ENCODE measurements around the gene NCOA5.
"Not testable (repeated sequence)": the region's sequence is repeated elsewhere in the genome, so short reads cannot be mapped to it uniquely, and the experiment has no call there.

Gene NCOA5

DNA sequence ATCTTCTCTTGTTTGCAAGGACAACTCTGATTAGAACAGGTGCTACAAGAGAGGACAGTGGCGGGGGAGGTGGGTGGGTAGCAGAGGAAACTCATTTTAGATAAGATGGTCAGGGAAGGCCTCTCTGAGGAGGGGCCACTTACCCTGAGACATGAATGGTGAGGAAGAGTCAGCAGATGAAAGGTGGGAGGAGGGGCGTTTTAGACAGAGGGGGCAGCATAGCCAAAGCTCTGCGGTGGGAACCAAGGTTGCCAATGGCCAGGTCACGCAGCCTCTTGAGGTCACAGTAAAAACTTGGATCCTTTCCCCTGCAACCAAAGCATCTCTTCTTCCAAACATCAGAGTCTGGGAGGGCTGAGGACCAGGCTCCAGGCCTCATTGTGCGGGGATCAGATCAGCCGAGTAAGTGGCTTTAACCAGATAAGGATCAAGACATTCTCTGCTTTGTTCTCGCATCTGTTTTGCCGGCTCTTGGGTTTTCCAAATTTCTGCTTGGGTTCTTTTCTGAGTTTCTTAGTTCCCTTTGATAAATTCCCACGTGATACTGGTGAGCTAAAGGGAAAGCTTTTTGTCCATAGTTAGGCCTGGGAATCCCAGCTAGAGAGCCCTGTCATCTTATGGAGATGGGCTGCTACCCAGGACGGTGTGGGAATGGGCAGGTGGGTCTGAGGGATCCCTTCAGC is 22.8 kb upstream of the NCOA5 start:
- Mint-ChIP-seq H3K36me3 (ENCODE audit: low read depth) (no peaks in the 10 kb centered on the region), H3K4me3 (no peak overlapping the region), H3K9me3 (no peaks in the 10 kb centered on the region), H3K27ac (no peak overlapping the region), H3K27me3 (ENCODE audit: low read depth) (peaks cover 44% of the 10 kb centered on the region), H3K4me1 (ENCODE audit: low read depth) (peaks cover 8% of the 10 kb centered on the region)
- no peak for DNase-seq (ENCODE audit: low spot score)

GRCh38 chr20:46111836-46112212 is 22.1 kb upstream of the NCOA5 start:
- peaks cover 6% of the 10 kb centered on the region for H3K4me1 Mint-ChIP-seq (ENCODE audit: low read depth)
- H3K27me3 Mint-ChIP-seq (ENCODE audit: low read depth) = peaks cover 48% of the 10 kb centered on the region

DNA sequence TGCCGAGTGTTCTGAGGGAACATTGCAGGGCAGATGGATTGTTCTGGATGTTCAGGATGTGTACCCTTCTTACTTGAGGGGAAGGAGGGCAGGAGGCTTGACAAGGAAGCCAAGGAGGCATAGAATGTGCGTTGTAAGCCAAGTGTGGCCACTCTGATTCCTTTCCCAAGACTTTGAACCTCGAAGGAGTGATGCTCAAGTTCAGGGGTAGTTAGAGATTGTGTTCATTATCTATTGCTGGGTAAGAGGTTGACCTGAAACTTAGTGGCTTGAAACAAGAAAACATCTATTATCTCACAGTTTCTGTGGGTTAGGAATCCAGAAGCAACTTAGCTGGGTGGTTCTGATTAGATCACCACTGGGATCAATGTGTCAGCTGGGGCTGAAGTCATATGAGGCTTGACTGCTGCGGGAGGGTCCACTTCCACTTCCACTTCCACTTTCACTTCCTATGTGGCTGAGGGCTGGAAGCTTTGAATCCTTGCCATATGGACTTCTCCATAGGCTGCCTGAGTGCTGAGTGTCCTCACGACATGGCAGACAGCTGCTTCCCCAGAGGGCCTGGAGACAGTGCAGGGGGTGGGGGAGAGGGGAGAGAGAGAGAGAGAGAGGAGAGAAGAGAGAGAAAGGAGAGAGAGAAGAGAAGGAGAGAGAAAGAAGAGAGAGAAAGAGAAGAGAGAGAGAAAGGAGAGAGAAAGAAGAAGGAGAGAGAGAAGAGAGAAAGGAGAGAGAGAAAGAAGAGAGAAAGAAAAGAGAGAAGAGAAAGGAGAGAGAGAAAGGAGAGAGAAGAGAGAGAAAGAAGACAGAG is 21.5 kb upstream of the NCOA5 start:
- Mint-ChIP-seq H3K9me3 (no peaks in the 10 kb centered on the region), H3K27ac (no peak overlapping the region), H3K4me3 (no peak overlapping the region), H3K4me1 (ENCODE audit: low read depth) (peaks cover 6% of the 10 kb centered on the region), H3K27me3 (ENCODE audit: low read depth) (peaks cover 49% of the 10 kb centered on the region), H3K36me3 (ENCODE audit: low read depth) (no peaks in the 10 kb centered on the region)
- peak; percentile 23 for DNase-seq (ENCODE audit: low spot score)

More at GRCh38 chr20:46111836-46112212, 22.1 kb upstream of the NCOA5 start:
- DNase-seq (ENCODE audit: low spot score) = no peak
- Mint-ChIP-seq H3K27ac (no peak overlapping the region), H3K36me3 (ENCODE audit: low read depth) (no peaks in the 10 kb centered on the region), H3K4me3 (no peak overlapping the region), H3K9me3 (no peaks in the 10 kb centered on the region)

DNA sequence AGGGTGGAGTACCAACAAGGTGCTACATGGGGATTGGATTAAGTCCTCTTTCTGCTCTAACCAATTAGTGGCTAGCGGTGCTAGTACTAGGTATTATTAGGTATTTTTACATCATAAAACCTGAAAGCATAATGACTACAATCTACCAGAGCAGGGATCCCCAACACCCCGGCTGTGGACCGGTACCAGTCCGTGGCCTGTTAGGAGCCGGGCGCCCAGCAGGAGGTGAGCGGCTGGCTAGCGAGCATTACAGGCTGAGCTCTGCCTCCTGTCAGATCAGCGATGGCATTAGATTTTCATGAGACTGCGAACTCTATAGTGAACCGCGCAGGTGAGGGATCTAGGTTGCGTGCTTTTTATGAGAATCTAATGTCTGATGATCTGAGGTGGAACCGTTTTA is 19.2 kb upstream of the NCOA5 start:
- DNase-seq (ENCODE audit: low spot score) = no peak
- Mint-ChIP-seq H3K27me3 (ENCODE audit: low read depth) (peaks cover 45% of the 10 kb centered on the region), H3K36me3 (ENCODE audit: low read depth) (no peaks in the 10 kb centered on the region), H3K4me1 (ENCODE audit: low read depth) (peaks cover 6% of the 10 kb centered on the region), H3K27ac (no peak overlapping the region), H3K4me3 (no peak overlapping the region), H3K9me3 (no peaks in the 10 kb centered on the region)

DNA sequence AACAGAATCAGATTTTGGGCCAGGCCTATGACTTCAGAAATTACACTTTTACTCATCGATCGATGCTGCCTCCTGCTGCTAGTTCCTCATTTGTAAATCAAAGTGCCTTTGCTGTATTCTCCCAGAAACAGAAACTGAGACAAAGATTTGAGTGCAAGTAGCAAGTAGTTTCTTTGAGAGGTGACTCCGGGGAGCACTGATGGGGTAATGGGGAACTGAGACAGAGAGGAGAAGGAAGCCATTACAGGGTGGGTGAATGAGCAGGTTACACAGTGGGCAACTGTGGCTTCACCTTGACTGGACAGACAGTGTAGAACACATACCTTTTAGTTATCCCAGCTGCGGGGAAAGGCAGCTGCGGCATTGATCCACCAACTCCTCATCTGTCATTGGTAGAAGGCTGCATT is 18.7 kb upstream of the NCOA5 start:
- no peaks in the 10 kb centered on the region for H3K9me3 Mint-ChIP-seq
- H3K4me3 Mint-ChIP-seq = no peak overlapping the region
- peaks cover 41% of the 10 kb centered on the region for H3K27me3 Mint-ChIP-seq (ENCODE audit: low read depth)
- H3K36me3 Mint-ChIP-seq (ENCODE audit: low read depth) = no peaks in the 10 kb centered on the region
- H3K27ac Mint-ChIP-seq = no peak overlapping the region
- peaks cover 6% of the 10 kb centered on the region for H3K4me1 Mint-ChIP-seq (ENCODE audit: low read depth)
- DNase-seq (ENCODE audit: low spot score) = no peak

- H3K27me3 Mint-ChIP-seq (ENCODE audit: low read depth) = peaks cover 43% of the 10 kb centered on the region
These were observed 17.3 kb upstream of the NCOA5 start for GRCh38 chr20:46107061-46107460.

DNA sequence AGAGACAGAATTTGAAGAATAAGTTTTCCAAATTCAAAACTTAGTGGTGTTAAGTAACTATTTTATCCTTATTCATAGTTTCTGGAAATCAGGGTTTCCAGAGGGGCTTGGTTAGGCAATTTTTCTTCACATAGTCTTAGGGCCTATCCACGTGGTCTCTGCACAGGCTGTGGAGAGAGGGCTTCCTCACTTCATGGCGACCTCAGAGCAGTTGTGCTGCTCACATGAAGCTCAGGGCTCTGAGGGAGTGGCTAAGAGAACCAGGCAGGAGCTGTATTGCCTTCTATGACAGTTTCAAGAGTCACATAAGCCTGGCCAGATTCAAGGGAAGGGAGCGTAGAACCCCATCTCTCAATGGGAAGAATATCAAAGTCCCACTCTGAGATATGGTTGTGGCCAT is 14.5 kb upstream of the NCOA5 start:
- Mint-ChIP-seq H3K36me3 (ENCODE audit: low read depth) (no peaks in the 10 kb centered on the region), H3K27me3 (ENCODE audit: low read depth) (peaks cover 51% of the 10 kb centered on the region), H3K27ac (no peak overlapping the region), H3K9me3 (no peaks in the 10 kb centered on the region), H3K4me1 (ENCODE audit: low read depth) (no peaks in the 10 kb centered on the region), H3K4me3 (no peak overlapping the region)
- no peak for DNase-seq (ENCODE audit: low spot score)

More at GRCh38 chr20:46107061-46107460, 17.3 kb upstream of the NCOA5 start:
- Mint-ChIP-seq H3K4me3 (no peak overlapping the region), H3K27ac (no peak overlapping the region), H3K36me3 (ENCODE audit: low read depth) (no peaks in the 10 kb centered on the region), H3K4me1 (ENCODE audit: low read depth) (peaks cover 6% of the 10 kb centered on the region), H3K9me3 (no peaks in the 10 kb centered on the region)
- DNase-seq (ENCODE audit: low spot score) = no peak

GRCh38 chr20:46102940-46103339 is 13.2 kb upstream of the NCOA5 start:
- Mint-ChIP-seq H3K36me3 (ENCODE audit: low read depth) (no peaks in the 10 kb centered on the region), H3K4me1 (ENCODE audit: low read depth) (no peaks in the 10 kb centered on the region), H3K9me3 (no peaks in the 10 kb centered on the region), H3K4me3 (no peak overlapping the region), H3K27ac (no peak overlapping the region), H3K27me3 (ENCODE audit: low read depth) (peaks cover 52% of the 10 kb centered on the region)
- no peak for DNase-seq (ENCODE audit: low spot score)

DNA sequence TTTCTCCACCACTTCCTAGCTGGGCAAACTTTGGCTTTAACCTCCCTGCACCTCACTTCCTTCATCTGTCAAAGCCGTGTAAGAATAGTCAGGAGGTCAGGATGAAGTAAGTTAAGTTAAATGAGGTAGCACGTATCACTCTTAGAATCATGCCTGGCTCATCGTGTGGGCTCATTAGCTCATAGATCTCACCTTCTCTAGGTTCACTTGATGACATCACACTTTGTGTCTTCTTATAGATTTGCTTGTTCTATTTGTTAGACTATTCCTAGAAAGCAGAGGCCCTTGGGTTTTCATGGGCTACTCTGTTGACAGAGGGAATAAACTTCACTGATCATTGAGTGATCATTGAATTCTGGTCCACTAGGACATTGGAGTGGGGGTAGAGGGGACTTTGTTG is 12.2 kb upstream of the NCOA5 start:
- DNase-seq (ENCODE audit: low spot score) = no peak
- Mint-ChIP-seq H3K4me3 (no peak overlapping the region), H3K36me3 (ENCODE audit: low read depth) (no peaks in the 10 kb centered on the region), H3K27ac (no peak overlapping the region), H3K4me1 (ENCODE audit: low read depth) (no peaks in the 10 kb centered on the region), H3K9me3 (no peaks in the 10 kb centered on the region), H3K27me3 (ENCODE audit: low read depth) (peaks cover 47% of the 10 kb centered on the region)

- H3K27ac Mint-ChIP-seq = no peak overlapping the region
- H3K27me3 Mint-ChIP-seq (ENCODE audit: low read depth) = peaks cover 50% of the 10 kb centered on the region
- no peak overlapping the region for H3K4me3 Mint-ChIP-seq
These were observed 11.2 kb upstream of the NCOA5 start for GRCh38 chr20:46100988-46101387.

DNA sequence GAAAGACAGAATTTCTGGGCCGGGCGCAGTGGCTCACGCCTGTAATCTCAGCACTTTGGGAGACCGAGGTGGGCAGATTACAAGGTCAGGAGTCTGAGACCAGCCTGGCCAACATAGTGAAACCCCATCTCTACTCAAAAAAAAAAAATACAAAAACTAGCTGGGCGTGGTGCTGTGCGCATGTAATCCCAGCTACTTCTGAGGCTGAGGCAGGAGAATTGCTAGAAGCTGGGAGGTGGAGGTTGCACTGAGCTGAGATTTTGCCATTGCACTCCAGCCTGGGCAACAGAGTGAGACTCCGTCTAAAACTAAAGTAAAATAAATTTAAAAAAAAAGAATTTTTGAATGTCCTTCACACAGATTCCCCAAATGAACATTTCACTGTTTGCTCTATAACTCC is 10.7 kb upstream of the NCOA5 start:
- peaks cover 47% of the 10 kb centered on the region for H3K27me3 Mint-ChIP-seq (ENCODE audit: low read depth)
- H3K4me1 Mint-ChIP-seq (ENCODE audit: low read depth); H3K9me3 Mint-ChIP-seq; DNase-seq (ENCODE audit: low spot score); H3K36me3 Mint-ChIP-seq (ENCODE audit: low read depth); H3K27ac Mint-ChIP-seq; H3K4me3 Mint-ChIP-seq: not testable (repeated sequence)

More at GRCh38 chr20:46100988-46101387, 11.2 kb upstream of the NCOA5 start:
- no peak for DNase-seq (ENCODE audit: low spot score)
- Mint-ChIP-seq H3K4me1 (ENCODE audit: low read depth) (no peaks in the 10 kb centered on the region), H3K9me3 (no peaks in the 10 kb centered on the region), H3K36me3 (ENCODE audit: low read depth) (no peaks in the 10 kb centered on the region)

- DNase-seq (ENCODE audit: low spot score) = no peak
- no peaks in the 10 kb centered on the region for H3K4me1 Mint-ChIP-seq (ENCODE audit: low read depth)
- H3K27ac Mint-ChIP-seq = no peak overlapping the region
- no peak overlapping the region for H3K4me3 Mint-ChIP-seq
- no peaks in the 10 kb centered on the region for H3K36me3 Mint-ChIP-seq (ENCODE audit: low read depth)
- H3K27me3 Mint-ChIP-seq (ENCODE audit: low read depth) = peaks cover 42% of the 10 kb centered on the region
- no peaks in the 10 kb centered on the region for H3K9me3 Mint-ChIP-seq
These were observed 9.9 kb upstream of the NCOA5 start for GRCh38 chr20:46099491-46100287.

DNA sequence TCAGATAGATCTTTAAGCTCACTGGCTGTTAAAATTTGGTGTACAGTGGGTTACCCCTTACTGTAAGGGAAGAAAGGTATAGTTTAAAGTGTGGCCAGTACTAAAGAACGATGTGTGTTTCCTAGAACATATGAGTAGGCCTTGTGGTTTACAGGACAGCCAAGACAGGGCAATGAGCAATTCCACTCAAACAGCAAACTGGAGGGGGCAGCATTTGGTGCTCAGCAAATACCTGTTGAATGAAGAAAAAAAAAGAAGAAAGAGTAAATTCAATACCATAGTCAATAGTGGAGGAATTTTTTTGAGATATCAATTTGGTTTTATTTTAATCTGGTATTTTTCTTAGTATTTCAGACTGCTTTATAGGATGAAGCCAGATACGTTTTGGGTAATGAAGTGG is 3.8 kb upstream of the NCOA5 start:
- no peak for DNase-seq (ENCODE audit: low spot score)
- peaks cover 9% of the 10 kb centered on the region for H3K27me3 Mint-ChIP-seq (ENCODE audit: low read depth)
- H3K27ac Mint-ChIP-seq = no peak overlapping the region
- no peaks in the 10 kb centered on the region for H3K9me3 Mint-ChIP-seq
- H3K4me1 Mint-ChIP-seq (ENCODE audit: low read depth) = peaks cover 4% of the 10 kb centered on the region
- H3K4me3 Mint-ChIP-seq = no peak overlapping the region
- no peaks in the 10 kb centered on the region for H3K36me3 Mint-ChIP-seq (ENCODE audit: low read depth)

Data from T-helper 2 cell treated with Interferon-gamma antibody and Interleukin-4, amounts not matched to agents 5 μg/mL and 100 μg/mL, for 36 hours (primary cell).